Fibroblast of mammary gland (primary cell): ENCODE results near the gene PGLYRP3.

Experiments used
- DNase-seq: peaks from one replicate; pipeline ENCODE4 v3.0.0-alpha.2; 2010; ENCODE audit warnings: low read depth
- H3K4me3 ChIP-seq: 2 replicates; pipeline ENCODE4 v1.5.1; 2011; ENCODE audit warnings: low read depth, mild to moderate bottlenecking, low read length, moderate library complexity; ENCODE audit not compliant: control insufficient read depth
- TF ChIP-seq, protein P1 (sequence below): conservative IDR thresholded peaks from 2 replicates; pipeline ENCODE4 v1.5.1; 2011; ENCODE audit warnings: low read depth, low read length, inconsistent platforms; ENCODE audit not compliant: control insufficient read depth, insufficient read depth

Gene PGLYRP3

DNA sequence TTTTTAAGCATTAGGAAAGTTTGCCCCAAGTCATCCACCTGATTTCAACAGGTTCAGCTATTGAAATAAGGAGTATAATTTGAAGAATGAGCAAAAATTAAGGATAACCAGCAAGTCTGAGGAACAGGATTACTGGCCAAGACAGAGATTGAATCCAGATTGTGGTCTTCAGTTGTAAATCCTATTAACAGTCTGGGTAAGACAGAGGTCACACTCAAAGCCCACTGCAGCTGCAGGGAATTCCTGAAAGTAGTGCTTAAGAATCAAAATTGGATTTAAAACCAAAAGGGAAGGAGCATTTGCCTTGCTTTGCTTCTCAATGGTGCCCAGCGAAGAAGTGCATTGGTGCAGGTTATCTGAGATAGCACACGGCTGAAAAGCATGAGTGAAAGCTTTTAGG lies 59.7 kb downstream of the PGLYRP3 start:
- no peak overlapping the region for H3K4me3 ChIP-seq
- TF ChIP-seq, protein P1, sequence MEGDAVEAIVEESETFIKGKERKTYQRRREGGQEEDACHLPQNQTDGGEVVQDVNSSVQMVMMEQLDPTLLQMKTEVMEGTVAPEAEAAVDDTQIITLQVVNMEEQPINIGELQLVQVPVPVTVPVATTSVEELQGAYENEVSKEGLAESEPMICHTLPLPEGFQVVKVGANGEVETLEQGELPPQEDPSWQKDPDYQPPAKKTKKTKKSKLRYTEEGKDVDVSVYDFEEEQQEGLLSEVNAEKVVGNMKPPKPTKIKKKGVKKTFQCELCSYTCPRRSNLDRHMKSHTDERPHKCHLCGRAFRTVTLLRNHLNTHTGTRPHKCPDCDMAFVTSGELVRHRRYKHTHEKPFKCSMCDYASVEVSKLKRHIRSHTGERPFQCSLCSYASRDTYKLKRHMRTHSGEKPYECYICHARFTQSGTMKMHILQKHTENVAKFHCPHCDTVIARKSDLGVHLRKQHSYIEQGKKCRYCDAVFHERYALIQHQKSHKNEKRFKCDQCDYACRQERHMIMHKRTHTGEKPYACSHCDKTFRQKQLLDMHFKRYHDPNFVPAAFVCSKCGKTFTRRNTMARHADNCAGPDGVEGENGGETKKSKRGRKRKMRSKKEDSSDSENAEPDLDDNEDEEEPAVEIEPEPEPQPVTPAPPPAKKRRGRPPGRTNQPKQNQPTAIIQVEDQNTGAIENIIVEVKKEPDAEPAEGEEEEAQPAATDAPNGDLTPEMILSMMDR = no peak
- DNase-seq = no peak

DNA sequence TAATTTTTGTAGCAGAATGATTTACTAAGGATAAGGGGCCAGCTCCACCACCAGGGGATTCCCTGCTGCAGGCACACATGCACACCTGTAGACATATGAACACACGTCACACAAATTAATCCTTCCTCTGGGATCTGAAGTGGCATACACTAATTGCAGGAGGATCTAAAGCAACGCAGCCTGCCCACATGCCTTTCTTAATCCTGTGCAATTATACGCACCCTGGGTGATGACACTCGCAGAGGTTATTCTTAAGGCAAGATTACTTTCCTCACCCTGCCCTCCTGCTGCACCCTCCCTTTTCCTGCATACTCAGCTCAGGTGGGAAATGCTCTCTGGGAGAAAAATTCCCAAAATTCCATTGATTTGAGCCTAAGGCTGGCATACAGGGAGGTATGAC lies 60.8 kb downstream of the PGLYRP3 start:
- DNase-seq = no peak
- H3K4me3 ChIP-seq = no peak overlapping the region
- TF ChIP-seq, protein P1 = no peak

DNA sequence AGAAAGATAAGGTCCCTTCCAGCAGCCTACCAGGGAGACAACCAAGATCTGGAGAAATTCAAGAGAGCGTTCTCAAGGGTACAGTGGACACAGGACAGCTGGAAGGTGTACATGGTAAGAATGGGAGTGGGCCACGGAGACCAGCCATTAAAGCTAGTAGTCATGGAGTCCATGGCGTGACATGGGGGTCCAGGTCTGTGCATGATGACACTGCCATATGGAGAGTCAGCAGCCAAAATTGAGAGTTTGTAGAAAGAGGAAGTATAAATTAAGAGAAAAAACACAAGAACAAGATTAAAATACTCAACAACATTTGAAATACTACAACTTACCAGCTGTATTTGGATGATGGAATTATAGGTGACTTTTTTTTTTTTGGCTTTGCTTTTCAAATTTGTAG lies 61.2 kb downstream of the PGLYRP3 start:
- TF ChIP-seq, protein P1 = no peak
- H3K4me3 ChIP-seq = no peak overlapping the region
- DNase-seq = no peak

DNA sequence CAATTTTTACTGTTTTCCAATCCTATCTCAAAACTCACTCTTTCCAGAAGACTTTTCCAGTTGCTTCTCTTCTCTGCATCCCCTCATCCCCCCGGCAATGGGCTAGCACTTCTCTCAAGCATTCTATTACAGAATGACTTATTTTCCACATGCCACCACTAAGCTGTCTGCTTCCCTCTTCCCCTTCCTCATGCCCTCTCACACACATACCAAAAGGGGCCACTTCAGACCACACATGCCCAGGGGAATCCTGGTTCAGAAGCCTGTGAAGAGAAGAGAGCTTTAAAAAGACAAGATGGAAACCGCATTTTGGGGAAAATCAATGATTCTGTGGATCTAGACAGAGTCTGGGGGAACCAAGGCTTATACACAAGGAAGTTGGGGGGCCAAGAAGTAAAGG lies 61.7 kb downstream of the PGLYRP3 start:
- TF ChIP-seq, protein P1 = no peak
- H3K4me3 ChIP-seq = no peak overlapping the region
- no peak for DNase-seq

DNA sequence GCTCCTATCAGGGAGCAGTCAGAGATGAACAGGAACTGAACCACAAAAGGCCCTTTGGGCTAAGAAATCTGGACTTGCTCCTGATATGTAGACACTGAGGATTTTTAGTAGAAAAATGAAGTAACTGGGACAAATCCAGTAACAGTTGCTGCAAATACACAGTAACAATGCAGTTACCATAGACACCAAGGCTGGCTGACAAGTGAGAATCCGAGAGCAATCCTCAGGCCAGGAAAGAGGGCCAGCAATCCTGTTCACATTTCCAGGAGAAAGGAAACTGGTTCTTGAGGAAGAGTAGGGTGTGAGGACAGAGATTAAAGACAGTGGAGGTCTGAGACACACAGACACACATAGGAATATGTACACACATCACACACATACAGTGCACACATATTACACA lies 62.6 kb downstream of the PGLYRP3 start:
- TF ChIP-seq, protein P1 = no peak
- H3K4me3 ChIP-seq = no peak overlapping the region
- DNase-seq = no peak

DNA sequence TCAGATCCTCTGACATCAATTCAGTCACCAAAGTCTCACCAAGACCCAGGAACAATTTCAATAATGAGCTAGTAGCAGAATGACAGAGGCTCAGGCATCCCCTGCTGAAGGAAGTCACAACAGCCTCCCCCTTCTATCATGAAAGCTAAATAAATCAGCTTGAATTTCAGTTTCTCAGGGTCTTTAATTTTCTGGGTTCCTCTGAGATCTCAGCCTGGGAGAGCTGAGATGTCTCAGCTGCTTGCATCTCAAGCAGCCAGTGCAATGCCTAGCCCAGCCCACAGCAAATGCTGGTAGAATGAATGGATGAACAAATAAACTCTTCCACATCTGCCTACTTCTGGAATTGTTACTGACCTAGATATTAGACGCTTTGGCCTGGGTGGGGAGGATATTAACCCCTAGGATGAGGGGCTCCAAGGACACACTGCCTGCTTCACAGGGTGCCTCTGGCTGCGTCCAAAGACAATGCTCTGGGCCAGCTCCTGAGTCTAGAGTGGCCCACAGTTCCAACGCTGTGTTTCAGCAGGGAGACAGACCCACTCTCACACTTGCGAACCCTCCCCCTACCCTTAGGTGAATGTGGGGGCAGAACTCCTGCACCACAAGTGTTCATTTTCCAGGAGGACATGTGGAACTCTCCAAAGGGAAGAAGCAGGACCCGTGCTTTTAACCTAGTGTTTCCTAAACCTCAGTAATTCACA lies 64.4 kb downstream of the PGLYRP3 start:
- no peak for DNase-seq
- TF ChIP-seq, protein P1 = no peak
- H3K4me3 ChIP-seq = no peak overlapping the region
